CD4-positive, alpha-beta T cell treated with Interleukin-1 beta for 1 hour (primary cell): Measurements from ENCODE around the gene KRTAP5-5.
"Not testable (repeated sequence)": the region's sequence is repeated elsewhere in the genome, so short reads cannot be mapped to it uniquely, and the experiment has no call there.

Experiments
- DNase-seq, 2 donors: peaks; one replicate each; pipeline ENCODE4 v3.0.0-alpha.2; 2020 to 2022

The KRTAP5-5 gene

GRCh38 chr11:1659506-1659905 lies 29.9 kb downstream of the KRTAP5-5 start:
- no peak for DNase-seq

- DNase-seq = no peak
These were observed 30.7 kb downstream of the KRTAP5-5 start for GRCh38 chr11:1660111-1660867.

GRCh38 chr11:1661454-1662269 lies 32.1 kb downstream of the KRTAP5-5 start:
- DNase-seq = not testable (repeated sequence)

- not testable (repeated sequence) for DNase-seq
These were observed 33.2 kb downstream of the KRTAP5-5 start for GRCh38 chr11:1662699-1663283.

GRCh38 chr11:1665313-1665712 lies 35.7 kb downstream of the KRTAP5-5 start:
- no peak for DNase-seq

GRCh38 chr11:1667121-1667850 lies 37.7 kb downstream of the KRTAP5-5 start:
- no peak for DNase-seq

- DNase-seq = no peak
These were observed 38.3 kb downstream of the KRTAP5-5 start for GRCh38 chr11:1667906-1668305.

- no peak for DNase-seq
These were observed 39.4 kb downstream of the KRTAP5-5 start for GRCh38 chr11:1668911-1669473.

- DNase-seq = no peak
These were observed 40.1 kb downstream of the KRTAP5-5 start for GRCh38 chr11:1669546-1670218.

GRCh38 chr11:1670457-1670856 lies 40.9 kb downstream of the KRTAP5-5 start:
- not testable (repeated sequence) for DNase-seq

GRCh38 chr11:1670905-1671371 lies 41.4 kb downstream of the KRTAP5-5 start:
- no peak for DNase-seq

- no peak for DNase-seq
These were observed 42.1 kb downstream of the KRTAP5-5 start for GRCh38 chr11:1671658-1672057.

- DNase-seq = no peak
These were observed 43.2 kb downstream of the KRTAP5-5 start for GRCh38 chr11:1672613-1673350.

GRCh38 chr11:1673446-1674172 lies 44.0 kb downstream of the KRTAP5-5 start:
- DNase-seq = no peak

GRCh38 chr11:1674173-1675131 lies 44.9 kb downstream of the KRTAP5-5 start:
- DNase-seq = no peak

GRCh38 chr11:1675536-1676228 lies 46.1 kb downstream of the KRTAP5-5 start:
- no peak for DNase-seq

GRCh38 chr11:1676229-1676740 lies 46.7 kb downstream of the KRTAP5-5 start:
- no peak for DNase-seq

- no peak for DNase-seq
These were observed 50.3 kb downstream of the KRTAP5-5 start for GRCh38 chr11:1679881-1680280.
